ENCODE results near the gene ART3.
"Not testable (repeated sequence)": the region's sequence is repeated elsewhere in the genome, so short reads cannot be mapped to it uniquely, and the experiment has no call there.

The ART3 gene

GRCh38 chr4:76074468-76074867 lies at the start of gene ART3:
ART3 (plus strand) TSS chr4:76074709; CDS start chr4:76075890, 1,181 bp downstream.
- no peak for DNase-seq (ENCODE audit: low read depth, low spot score)
- no peak within 1 kb of the TSS for H3K27ac ChIP-seq

DNA sequence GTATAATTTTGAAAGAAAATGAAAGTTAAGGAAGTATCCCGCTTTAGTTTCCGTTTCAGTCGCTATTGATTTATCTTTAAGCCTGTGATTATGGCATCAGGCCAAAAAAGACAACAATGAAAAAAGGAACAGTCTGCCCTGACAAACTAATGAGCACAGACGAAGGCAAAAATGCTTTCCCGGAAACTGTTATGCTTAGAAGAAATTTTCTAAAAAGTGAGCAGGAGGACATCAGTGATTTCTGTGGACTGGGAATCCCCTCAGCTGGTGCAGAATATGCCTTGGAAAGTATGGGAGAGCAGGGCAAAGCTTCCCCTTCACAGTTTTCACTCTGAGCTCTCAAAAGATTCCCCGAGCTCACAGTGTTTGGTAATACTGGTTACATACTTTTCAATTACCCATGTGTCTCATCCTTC lies 46.2 kb upstream of the ART3 start:
- DNase-seq (ENCODE audit: low read depth, low spot score): no peak

DNA sequence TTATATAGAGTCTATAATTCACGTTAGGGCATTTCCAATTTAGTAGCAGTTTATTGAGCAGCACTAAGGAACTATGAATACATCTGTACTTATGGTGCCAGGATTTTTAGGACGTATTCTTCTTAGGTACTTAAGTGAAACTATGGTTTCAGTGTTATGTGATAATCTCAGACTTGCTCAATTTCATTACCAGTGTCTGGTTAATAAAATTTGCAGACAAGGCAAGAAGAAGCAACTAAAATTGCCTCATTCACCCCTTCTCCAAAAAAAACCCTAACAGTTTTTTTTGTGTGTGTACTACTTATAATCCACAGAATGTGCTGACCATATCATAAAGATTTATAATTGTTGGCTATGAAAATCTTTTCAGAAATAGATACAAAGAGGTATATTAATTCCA lies 45.2 kb upstream of the ART3 start:
- no peak overlapping the region for H3K27ac ChIP-seq
- no peak for DNase-seq (ENCODE audit: low read depth, low spot score)

More for the DNA sequence above, 46.2 kb upstream of the ART3 start:
- no peak overlapping the region for H3K27ac ChIP-seq

DNA sequence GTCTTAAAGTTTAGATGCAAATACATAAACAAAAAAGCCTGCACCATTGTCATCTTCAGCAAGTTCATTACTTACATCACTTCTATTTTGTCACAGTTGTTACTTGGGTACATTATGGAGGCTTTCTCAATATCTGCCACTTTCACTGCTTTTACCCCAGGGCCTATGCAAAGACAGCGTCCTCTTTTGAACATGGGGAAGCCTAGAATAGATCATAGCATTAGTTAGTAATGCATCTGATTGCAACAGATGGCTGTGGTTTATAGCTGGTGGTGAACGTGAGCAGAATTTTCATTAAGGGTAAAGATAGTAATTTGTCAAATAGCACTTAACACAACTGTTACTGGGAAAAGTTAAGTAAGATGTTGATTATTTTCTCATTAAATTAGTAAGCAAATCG lies 39.4 kb upstream of the ART3 start:
- no peak overlapping the region for H3K27ac ChIP-seq
- DNase-seq (ENCODE audit: low read depth, low spot score): no peak

DNA sequence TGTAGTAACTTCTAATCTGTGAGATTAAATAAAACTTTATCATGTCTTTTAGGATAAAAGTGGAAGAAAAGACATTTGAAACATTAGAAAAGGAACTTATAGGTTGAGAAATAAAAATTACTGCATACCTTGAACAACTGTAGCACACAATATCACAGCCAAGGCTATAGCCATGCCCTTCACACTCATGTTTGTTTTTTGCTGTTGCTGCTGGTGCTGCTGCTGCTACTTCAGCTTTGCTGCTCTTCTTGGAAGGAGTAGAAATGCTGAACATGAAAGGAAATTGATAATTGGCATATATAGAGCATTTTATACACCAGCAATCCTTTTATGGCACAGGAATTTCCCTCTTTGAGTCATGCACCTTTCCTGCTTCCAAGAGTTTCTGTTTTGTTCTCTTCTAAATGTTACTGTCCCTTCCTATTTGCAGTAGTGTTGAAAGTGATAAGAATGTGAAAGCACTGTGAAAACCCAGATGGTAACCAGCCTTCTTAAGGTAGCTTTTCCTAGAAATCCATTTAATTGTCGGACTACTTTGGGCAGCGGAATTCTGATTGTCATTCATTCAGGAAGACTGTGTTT lies 38.6 kb upstream of the ART3 start, which contains the start of gene CXCL11:
TSS of gene CXCL11 (minus strand) at position 272 of the 582 bp plus-strand sequence. CDS start at position 189, 83 bp downstream.
- H3K27ac ChIP-seq: peak within 1 kb of the TSS; percentile 12
- DNase-seq (ENCODE audit: low read depth, low spot score): no peak

DNA sequence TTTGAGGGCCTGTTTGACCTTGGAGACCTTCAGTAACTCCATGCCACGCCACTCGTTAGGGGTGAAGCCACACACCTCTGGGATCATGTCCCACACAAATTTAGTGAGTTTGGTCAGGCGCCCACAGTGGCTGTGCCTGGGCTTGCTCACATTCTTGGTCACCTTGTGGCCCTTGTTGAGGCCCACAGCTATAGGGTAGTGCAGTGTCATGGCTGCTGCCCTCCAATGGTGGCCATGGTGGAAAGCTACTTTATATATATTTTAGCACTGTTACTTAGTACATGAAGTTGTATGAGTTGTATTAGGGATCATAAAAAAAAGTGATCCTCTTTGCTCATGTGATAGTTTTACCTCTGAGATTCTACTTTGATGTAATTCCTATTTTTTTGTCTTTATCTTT lies 37.7 kb upstream of the ART3 start:
- no peak overlapping the region for H3K27ac ChIP-seq

GRCh38 chr4:76042241-76042998 lies 32.1 kb upstream of the ART3 start:
- not testable (repeated sequence) for H3K27ac ChIP-seq; DNase-seq (ENCODE audit: low read depth, low spot score)

More for the DNA sequence above, 37.7 kb upstream of the ART3 start:
- no peak for DNase-seq (ENCODE audit: low read depth, low spot score)

DNA sequence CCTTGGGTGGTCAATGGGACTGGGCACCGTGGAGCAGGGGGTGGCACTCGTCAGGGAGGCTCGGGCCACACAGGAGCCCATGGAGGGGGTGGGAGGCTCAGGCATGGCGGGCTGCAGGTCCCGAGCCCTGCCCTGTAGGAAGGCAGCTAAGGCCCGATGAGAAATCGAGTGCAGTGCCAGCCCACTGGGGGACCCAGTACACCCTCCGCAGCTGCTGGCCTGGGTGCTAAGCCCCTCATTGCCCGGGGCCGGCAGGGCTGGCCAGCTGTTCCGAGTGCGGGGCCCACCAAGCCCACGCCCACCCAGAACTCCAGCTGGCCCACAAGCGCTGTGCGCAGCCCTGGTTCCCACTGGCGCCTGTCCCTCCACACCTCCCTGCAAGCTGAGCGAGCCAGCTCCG lies 31.2 kb upstream of the ART3 start:
- DNase-seq (ENCODE audit: low read depth, low spot score): not testable (repeated sequence)

DNA sequence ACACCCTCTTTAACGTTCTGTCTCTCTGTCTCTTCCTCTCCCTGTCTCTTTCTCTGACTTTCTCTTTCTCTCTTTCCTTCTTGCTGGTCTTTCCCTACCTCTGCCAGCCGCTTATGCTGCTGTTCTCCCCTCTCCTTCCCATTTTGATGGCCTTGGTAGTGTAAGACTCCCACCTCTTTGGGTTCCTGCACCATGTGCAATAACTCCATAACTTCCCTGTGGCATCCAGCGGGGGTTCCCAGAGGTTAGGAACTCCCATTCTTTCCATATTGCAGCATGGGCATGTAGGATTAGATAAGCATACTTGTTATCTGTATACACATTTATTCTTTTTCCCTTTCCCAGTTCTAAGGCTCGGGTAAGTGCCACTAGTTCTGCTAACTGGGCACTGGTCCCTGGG lies 29.8 kb upstream of the ART3 start:
- DNase-seq (ENCODE audit: low read depth, low spot score); H3K27ac ChIP-seq: not testable (repeated sequence)

More for the DNA sequence above, 31.2 kb upstream of the ART3 start:
- H3K27ac ChIP-seq: not testable (repeated sequence)

DNA sequence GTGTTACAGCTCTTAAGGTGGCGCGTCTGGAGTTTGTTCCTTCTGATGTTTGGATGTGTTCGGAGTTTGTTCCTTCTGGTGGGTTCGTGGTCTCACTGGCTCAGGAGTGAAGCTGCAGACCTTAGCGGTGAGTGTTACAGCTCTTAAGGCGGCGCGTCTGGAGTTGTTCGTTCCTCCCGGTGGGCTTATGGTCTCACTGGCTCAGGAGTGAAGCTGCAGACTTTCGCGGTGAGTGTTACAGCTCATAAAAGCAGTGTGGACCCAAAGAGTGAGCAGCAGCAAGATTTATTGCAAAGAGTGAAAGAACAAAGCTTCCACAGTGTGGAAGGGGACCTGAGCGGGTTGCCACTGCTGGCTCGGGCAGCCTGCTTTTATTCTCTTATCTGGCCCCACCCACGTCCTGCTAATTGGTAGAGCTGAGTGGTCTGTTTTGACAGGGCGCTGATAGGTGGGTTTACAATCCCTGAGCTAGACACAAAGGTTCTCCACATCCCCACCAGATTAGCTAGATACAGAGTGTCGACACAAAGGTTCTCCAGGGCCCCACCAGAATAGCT lies 24.6 kb upstream of the ART3 start:
- H3K27ac ChIP-seq; DNase-seq (ENCODE audit: low read depth, low spot score): not testable (repeated sequence)

DNA sequence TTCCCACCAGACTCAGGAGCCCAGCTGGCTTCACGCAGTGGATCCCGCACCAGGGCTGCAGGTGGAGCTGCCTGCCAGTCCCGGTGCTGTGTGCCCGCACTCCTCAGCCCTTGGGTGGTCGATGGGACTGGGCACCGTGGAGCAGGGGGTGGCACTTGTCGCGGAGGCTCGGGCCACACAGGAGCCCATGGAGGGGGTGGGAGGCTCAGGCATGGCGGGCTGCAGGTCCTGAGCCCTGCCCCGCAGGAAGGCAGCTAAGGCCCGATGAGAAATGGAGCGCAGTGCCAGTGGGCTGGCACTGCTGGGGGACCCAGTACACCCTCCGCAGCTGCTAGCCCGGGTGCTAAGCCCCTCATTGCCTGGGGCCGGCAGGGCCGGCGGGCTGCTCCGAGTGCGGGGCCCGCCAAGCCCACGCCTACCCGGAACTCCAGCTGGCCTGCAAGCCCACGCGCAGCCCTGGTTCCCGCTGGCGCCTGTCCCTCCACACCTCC lies 23.9 kb upstream of the ART3 start:
- not testable (repeated sequence) for DNase-seq (ENCODE audit: low read depth, low spot score)

GRCh38 chr4:76053730-76054129 lies 20.8 kb upstream of the ART3 start:
- DNase-seq (ENCODE audit: low read depth, low spot score): no peak
- H3K27ac ChIP-seq: no peak overlapping the region

More for the DNA sequence above, 23.9 kb upstream of the ART3 start:
- H3K27ac ChIP-seq: not testable (repeated sequence)

DNA sequence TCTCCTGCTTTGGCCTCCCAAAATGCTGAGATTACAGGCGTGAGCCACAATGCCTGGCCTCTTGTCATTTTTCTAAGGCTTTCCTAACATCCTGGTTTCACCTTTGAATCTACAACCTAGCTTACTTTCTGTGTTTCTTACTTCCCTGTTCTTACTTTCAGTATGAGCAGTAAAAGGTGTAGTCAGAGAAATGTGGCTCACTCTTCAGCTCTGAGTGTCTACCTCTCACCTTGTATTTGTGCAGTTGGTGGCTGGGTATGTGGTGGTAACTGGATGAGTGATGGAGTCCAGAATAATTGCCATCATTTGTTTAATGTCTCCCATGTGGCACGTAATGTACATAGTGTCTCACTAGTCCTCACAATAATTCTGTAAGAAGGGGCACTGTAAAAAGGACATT lies 19.5 kb upstream of the ART3 start:
- no peak overlapping the region for H3K27ac ChIP-seq
- no peak for DNase-seq (ENCODE audit: low read depth, low spot score)

GRCh38 chr4:76055421-76055820 lies 19.1 kb upstream of the ART3 start:
- no peak overlapping the region for H3K27ac ChIP-seq
- DNase-seq (ENCODE audit: low read depth, low spot score): no peak

DNA sequence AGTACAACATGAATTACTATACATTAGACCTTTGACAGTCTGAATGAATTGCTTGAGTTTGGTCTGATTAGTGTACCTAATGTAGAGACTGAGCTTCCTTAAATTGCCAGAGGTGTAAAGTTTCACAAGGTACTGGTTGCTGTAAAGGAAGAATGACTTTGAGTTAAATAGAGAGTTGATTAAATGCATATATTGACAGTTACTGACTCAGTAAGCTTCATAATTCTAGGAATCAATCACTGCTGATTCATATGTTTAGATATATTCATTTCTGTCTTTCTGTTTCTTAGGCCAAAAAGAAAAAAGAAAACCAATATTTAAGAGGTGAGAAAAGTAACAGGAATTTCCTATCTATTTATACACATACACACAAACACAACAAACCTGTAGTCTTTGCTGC lies 16.2 kb upstream of the ART3 start:
- DNase-seq (ENCODE audit: low read depth, low spot score): no peak
- peak overlapping the region; percentile 88 for H3K27ac ChIP-seq

DNA sequence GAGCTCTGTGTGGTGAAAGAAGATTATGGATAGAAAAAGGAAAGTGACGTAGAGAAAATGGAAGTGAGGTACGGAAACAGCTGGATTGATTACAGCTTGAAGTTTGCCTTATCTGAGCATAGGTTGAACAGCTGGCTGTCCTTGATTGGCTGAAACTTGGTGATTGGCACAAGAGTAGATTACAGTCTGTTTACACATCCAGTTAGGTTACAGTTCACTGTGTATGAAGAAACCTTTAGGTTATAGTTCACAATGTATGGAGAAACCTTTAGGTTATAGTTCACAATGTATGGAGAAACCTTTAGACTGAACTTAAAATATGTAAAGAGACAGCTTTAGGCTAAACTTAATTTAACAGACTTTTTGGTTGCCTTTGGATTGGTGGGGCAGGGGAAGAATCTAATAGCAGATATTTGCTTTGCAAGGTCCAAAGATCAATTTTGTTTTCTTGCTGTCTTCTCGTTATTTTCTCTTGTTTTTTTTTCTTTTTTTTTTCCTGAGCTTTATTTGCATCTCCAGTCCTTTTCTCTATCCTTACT lies 15.6 kb upstream of the ART3 start:
- peak overlapping the region; percentile 88 for H3K27ac ChIP-seq
- DNase-seq (ENCODE audit: low read depth, low spot score): no peak

GRCh38 chr4:76059750-76060149 lies 14.8 kb upstream of the ART3 start:
- H3K27ac ChIP-seq: peak overlapping the region; percentile 88
- DNase-seq (ENCODE audit: low read depth, low spot score): peak; percentile 65

GRCh38 chr4:76060506-76060905 lies 14.0 kb upstream of the ART3 start:
- no peak for DNase-seq (ENCODE audit: low read depth, low spot score)
- H3K27ac ChIP-seq: peak overlapping the region; percentile 88

GRCh38 chr4:76061421-76061820 lies 13.1 kb upstream of the ART3 start:
- H3K27ac ChIP-seq: no peak overlapping the region
- no peak for DNase-seq (ENCODE audit: low read depth, low spot score)

DNA sequence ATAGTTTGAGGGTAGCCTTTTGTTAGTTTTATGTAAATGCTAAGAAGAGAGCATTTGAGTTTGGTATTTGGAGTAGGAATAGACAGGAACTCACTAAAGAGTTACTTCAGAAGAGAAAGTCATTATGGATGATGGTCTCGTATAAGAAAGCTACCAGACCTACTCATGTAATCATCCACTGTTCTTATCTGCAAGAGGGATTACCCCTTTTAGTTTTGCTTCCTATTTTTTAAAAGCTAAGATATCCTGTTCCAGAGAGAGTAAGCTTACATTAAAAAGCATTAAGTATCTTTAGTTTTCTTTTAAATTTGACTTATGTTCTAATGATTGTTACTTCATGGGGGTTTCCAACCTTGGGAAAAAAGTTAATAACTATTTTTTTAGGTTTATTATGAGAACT lies 12.5 kb upstream of the ART3 start:
- DNase-seq (ENCODE audit: low read depth, low spot score): no peak

DNA sequence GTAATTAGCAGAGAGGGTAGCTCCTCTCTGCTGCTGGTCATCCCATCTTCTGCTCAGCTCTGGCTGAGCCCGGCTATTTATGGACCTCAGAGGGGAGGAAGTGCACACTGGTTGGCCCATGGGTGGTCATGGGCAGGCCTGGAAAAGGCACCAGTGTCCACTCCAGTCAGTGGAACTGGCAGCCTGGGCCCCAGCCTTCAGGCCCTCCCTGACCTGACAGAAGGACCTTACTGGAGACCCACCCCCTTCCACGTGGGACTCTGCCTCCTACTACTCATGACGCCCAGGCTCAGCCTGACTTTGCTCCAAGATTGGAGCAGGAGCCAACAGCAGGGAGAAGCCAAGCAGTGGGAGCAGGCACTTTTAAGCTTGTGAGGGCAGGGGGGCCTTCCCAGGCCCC lies 8.0 kb upstream of the ART3 start:
- DNase-seq (ENCODE audit: low read depth, low spot score): no peak
- no peak overlapping the region for H3K27ac ChIP-seq

More for the DNA sequence above, 12.5 kb upstream of the ART3 start:
- no peak overlapping the region for H3K27ac ChIP-seq

Measured in epithelial cell of prostate (primary cell).